ENCODE data around the gene GNA14. TPM values are rescaled to one million over a fixed set of nuclear protein-coding genes. Genes with fewer than 3 reads are reported as not detected.

Gene GNA14
- total and polyA plus RNA-seq, 2 experiments from 2014 or later: 3.9 to 10.5 TPM

- no peak for TF ChIP-seq REST (IDR thresholded peaks at IDR 0.05; ENCODE audit: unreplicated experiment)
- TF ChIP-seq ZNF114 (CRISPR knock-in tag; IDR thresholded peaks at IDR 0.05): no peak
- no peak for TF ChIP-seq ETS1 (IDR thresholded peaks at IDR 0.05)
- TF ChIP-seq CREB1 (CRISPR knock-in tag; IDR thresholded peaks at IDR 0.05; ENCODE audit: low read depth): no peak
- TF ChIP-seq NANOG (IDR thresholded peaks at IDR 0.05; ENCODE audit: borderline replicate concordance): no peak
- TF ChIP-seq STAT1 (IDR thresholded peaks at IDR 0.05; ENCODE audit: unreplicated experiment): no peak
- no peak for TF ChIP-seq CTCF (conservative IDR thresholded peaks at IDR 0.05; ENCODE audit: low read depth in 2 of 2)
- no peak for TF ChIP-seq EZH2 (IDR thresholded peaks at IDR 0.05; ENCODE audit: low read depth, unreplicated experiment)
- no peak for TF ChIP-seq EZH2phosphoT487 (IDR thresholded peaks at IDR 0.05; ENCODE audit: unreplicated experiment)
Measured at GRCh38 chr9:77420641-77421040, 227.5 kb downstream of the GNA14 start (continued).

GRCh38 chr9:77418226-77418625 is 229.9 kb downstream of the GNA14 start:
- ATAC-seq (no peak), DNase-seq (ENCODE audit: low spot score) (no peak)
- Histone ChIP-seq H3K9me2 (ENCODE audit: insufficient read depth) (no peaks in the 10 kb centered on the region), H2AFZ (no peak overlapping the region), H3K27me3 (ENCODE audit: insufficient read depth) (no peaks in the 10 kb centered on the region), H3K79me2 (replicated peaks; ENCODE audit: insufficient read depth) (no peaks in the 10 kb centered on the region), H4K20me1 (replicated peaks; ENCODE audit: insufficient read depth) (no peaks in the 10 kb centered on the region), H3F3A (replicated peaks; ENCODE audit: low read depth) (no peaks in the 10 kb centered on the region), H3K27ac (ENCODE audit: low read depth) (no peak overlapping the region), H3K36me3 (ENCODE audit: insufficient read depth) (no peaks in the 10 kb centered on the region), H3K4me2 (no peak overlapping the region), H3K4me1 (ENCODE audit: insufficient read depth) (no peaks in the 10 kb centered on the region), H3K4me3 (no peak overlapping the region)
- Mint-ChIP-seq H3K4me3 (no peak overlapping the region), H3K27me3 (ENCODE audit: insufficient read depth, low read depth, poor library complexity) (no peaks in the 10 kb centered on the region), H3K9me3 (0 out of 3 replicates have a peak, but pooled peaks cover 3% of the 10 kb centered on the region), H3K36me3 (ENCODE audit: low read depth) (peaks cover 3% of the 10 kb centered on the region; the same call in 2 of the 3 replicates), H3K27ac (no peak overlapping the region), H3K4me1 (peaks cover 6% of the 10 kb centered on the region; the same call in 1 of the 3 replicates)
- TF ChIP-seq ZNF114 (CRISPR knock-in tag; IDR thresholded peaks at IDR 0.05): no peak
- no peak for TF ChIP-seq REST (IDR thresholded peaks at IDR 0.05; ENCODE audit: unreplicated experiment)
- TF ChIP-seq EZH2phosphoT487 (IDR thresholded peaks at IDR 0.05; ENCODE audit: unreplicated experiment): no peak
- TF ChIP-seq CTCF (conservative IDR thresholded peaks at IDR 0.05; ENCODE audit: low read depth in 2 of 2): no peak
- TF ChIP-seq STAT1 (IDR thresholded peaks at IDR 0.05; ENCODE audit: unreplicated experiment): no peak

Measured in GM23338 (cell line).